Tongue (tissue), 2 donors: Measurements from ENCODE around the gene SP6. TPM values are rescaled to one million over a fixed set of nuclear protein-coding genes. Genes with fewer than 3 reads are reported as not detected.

Source experiments
- DNase-seq: peaks from one replicate; pipeline ENCODE4 v3.0.0-alpha.2; 2015
- total RNA-seq: library from RNA; depleted of rRNA; stranded (reverse); fragments of >200 nt; gene quantifications from one replicate; pipeline ENCODE4 v1.2.3, GENCODE V29; 2014

SP6 gene
- total RNA-seq, 1 donor from 2014 or later: 0.82 TPM

DNA sequence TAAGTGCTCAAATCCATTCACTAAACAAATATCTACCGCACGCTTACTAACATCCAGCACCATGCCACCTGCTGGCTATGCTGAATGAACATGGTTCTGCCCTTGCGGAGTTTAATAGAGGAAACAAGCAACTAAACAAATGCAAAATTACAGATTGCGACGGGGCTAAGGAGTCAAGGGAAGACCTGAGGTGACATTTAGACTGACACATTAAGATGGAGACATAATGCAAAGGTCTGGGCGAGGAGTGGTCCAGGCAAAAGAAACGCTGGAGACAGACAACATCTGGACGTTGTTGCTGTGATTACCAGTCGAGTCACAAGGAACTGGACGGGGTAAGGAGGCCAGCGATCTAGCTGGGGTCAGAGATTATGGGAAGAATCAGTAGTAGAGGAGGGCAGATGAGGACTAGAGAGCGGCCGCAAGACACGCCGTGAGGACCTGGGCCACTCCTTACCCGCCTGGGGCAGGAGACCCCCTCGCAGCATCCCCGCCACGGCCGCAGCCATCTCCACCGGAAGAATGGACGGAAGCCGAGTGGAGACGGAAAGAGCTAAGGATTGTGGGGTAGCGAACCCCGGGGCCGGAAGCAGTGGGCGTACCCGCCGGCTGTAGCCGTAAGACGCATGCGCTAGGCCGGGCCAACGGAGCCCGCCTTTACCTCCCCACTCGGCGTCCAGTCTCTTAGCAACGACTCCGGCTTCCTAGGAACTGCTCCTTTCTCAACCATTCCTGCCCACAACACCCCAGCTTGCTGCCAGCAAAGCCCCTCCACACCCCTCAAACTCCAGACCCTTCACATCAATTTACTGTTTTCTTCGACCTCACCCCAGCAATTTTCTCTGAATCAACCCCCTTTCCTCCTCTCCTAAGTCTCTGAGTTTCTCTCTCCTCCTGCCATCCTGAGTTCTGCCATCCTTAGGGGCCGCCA lies 19.7 kb downstream of the SP6 start, which contains the start of the genes LRRC46 and MRPL10:
TSS of gene LRRC46 (plus strand) at position 668 of the 931 bp plus-strand sequence. CDS start 320 bp downstream, outside the sequence.
TSS of gene MRPL10 (minus strand) at position 539 of the 931 bp plus-strand sequence. CDS start at position 509, 30 bp downstream.
- DNase-seq: peak; percentile 98

DNA sequence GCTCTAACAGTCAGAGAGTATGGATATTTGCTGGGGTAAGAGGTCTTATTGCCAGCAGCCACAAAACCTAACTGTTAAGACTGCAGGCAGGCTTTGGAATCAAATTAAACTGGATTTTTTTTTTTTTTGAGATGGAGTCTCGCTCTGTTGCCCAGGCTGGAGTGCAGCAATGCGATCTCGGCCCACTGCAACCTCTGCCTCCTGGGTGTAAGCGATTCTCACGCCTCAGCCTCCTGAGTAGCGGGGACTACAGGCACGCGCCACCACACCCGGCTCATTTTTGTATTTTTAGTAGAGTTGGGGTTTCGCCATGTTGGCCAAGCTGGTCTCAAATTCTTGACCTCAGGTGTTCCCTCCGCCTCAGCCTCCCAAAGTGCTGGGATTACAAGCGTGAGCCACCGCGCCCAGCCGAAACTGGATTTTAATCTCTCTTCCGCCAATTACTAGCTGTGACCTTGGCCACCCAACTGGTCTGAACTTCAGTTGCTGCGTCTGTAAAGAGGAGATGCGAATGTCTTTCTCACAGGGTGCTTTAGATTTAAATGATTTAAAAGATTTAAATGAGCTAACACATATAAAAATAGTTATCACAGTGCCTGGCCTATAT lies 20.5 kb downstream of the SP6 start:
- no peak for DNase-seq

DNA sequence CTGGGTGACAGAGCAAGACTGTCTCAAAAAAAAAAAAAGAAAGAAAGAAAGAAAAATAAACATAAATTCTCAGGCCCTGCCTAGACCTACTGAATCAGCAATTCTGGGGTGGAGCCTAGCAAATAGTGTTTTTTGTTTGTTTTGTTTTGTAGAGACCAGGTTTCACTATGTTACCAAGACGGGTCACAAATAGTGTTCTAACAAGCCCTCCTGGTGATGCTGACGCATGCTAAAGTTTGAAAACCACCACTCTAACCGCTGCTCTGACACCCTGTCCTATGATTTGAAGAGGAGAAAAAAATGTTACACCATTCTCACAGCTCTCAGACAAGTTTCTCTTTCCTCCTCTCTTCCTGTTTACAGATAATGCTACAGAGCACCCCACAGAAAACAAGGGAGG lies 21.1 kb downstream of the SP6 start:
- DNase-seq: no peak

DNA sequence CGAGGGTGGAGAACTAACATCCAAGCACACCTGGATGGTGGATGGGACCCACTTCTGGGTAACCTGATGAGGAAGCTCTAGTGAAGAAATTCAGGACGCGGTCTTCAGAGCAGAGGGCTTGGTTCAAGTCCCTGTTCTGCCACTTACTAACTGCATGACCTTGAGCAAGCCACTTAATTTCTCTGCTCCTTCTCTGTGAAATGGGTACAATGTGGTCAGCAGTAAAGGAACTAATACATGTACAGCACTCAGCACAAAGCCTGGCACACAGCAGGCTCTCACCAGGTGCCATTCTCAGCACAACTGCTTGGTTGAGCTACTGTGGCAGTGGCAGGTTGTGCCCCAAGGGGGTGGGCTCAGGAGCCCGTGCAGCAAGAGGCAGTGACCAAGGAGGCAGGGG lies 27.4 kb downstream of the SP6 start:
- DNase-seq: no peak

DNA sequence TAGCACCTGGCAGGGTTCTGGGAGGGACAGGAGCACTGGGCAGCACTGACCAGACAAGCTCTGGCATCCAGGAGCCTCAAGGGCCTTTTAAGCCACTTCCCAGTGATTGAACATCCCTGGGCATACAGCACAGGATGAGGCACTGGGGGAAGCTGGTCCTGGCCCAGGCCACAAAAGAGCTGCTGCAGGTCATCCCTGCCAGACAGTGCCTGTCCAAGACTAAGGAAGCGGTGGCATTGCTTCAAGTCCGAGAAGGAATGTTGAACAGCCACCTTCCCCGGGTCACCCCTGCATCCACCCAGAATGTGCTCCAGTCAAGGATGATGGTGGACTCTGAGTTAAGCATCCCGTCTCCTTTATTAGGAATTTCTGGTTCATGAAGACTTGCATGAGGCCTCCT lies 28.2 kb downstream of the SP6 start:
- DNase-seq: no peak

DNA sequence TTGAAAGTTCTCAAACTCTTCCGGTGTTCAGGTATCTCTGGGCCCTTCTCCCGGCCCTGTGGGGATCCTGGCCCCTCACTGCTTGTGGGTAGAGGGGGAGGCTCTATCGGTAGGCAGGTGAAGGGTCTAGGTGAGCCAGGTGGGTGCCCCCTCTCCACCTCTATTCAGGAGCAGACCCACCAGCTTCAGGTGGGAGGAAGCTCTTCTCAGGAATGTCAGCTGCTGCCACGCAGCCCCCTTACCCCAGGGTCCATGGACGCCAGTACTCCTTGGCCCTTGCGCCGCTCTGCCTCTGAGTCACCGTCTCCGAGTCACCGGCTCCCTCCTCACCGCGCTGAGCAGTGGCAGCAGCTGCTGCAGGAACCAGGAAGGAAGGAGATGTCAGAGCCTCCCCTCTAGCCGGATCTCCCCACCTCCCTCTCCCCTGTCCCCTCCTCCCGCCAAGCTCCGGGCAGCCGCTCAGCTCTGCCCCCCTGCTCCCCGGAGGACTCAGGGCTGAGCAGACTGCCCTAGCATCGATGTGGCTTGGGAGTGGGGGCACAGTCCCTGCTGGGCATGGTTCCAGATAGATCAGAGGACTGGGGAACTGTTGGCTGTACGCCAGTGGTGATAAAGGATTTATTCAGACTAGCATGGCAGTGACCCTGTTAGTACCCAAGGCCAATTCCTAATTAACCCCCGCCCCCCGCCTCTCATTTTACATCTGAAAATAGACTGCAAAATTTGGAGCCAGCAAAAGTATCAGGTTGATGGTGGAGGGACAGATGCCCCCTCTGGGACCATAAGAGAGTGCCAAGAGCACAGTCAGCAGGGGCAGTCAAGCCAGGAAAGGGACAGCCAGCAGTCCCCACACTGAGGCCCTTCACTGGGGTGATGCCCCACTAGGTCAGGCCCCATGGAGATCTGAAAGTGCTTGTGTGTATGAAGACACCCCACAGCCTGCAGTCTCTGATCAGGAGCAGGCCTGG lies 29.3 kb downstream of the SP6 start, which contains the start of gene OSBPL7:
TSS of gene OSBPL7 (minus strand) at position 371 of the 968 bp plus-strand sequence. CDS start 1,516 bp downstream, outside the sequence.
- DNase-seq: peak; percentile 94

DNA sequence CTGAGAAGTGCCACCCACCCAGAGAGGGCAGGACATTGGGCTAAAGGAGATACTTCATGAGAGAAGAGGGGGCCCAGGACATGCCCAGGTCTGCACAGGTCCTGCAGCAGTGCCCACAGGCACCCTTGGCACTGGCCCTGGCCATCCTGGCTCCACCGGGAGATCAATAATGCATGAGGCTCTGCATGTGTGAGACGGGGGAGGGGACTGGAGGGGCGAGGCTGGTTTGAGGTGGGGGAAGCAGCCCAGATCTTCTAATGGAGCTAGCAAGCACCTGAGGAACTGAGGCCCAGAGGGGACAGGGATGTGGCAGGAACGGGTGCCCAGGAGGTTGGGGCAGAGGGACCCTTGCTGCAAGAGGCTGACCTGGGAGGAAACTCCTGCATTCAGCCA lies 29.9 kb downstream of the SP6 start:
- DNase-seq: no peak

DNA sequence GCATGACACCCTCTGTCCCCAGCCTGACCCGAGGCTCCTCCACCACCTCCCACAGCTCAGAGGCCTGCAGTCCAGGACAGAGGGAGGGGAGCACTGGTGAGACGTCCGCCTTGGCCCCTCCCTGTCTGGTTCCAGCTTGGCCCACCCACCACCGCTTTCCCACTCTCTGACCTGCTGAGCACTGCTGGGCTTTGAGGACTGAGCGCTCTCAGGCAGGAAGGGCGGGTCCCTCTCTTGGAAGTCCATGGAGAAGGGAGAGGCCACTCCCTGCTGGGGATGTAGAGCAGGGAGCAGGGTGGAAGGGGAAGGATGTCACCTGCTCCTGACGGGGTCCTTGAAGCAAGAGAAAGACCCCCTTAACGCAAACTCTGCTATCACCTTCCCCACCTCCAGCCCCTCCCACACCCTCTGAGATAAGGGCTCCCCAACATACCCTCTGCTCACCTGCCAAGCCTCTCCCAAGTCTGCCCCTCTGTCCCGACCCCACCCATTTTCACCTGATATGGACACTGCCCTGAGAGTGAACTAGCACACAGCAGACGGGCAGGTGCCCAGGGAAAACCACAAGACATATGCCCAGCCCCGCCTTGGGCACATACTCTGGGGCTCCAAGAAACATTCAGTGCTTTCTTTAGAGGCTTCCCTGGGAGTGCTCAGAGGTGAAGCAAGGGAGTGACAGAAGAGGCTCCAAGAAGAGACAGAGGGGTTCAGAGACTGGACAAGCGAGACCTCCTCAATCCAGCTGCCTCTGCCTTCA lies 30.8 kb downstream of the SP6 start:
- DNase-seq: no peak

DNA sequence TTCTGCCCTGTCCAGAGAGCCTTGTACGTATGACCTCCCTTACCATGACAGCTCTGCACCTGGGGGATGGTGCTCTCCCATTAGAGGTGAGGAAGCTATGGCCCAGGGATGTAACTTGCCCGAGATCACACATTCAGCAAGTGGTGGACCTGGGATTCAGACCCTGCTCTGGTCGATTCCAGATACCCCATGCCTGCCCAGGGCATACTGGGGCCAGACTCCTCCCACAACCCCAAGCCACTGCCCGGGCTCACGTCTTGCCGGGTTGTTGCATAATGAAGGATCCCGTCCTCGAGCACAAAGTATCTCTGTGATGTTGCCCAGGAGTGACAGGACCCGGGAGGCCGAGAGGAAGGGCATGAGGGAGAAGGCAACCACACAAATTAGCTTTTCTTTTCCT lies 31.5 kb downstream of the SP6 start:
- no peak for DNase-seq

DNA sequence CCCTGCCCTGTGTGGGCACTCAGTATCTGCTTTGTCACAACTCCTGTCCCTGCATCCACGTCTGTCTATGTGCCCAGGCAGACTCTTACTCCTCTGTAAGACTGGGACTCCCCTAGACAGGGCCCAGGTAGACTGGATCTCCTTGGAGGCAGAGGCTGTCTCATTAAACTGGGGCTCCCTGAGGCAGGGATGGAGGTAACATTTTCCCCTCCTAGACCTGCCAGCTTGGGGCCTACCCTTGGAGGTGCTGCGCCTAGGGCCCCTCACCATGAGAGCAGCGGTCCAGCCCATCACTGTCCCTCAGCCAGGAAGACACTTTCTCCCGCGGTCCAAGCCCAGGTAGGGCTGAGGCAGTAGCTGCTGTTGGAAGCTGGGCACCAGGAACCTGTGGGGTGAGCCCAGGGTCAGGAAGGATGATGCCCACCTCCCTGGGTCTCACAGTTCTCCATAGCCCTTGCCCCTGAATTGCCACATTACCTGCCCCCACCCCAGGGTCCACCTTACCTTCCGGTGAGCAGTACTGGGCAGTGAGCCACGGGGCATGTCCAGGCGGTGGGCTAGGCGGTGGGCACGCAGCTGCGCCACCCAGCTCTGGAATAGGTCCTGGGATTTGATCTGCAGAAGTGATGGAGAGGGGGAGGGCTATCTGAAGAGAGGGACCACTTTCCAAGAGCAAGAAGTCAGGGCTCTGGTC lies 32.8 kb downstream of the SP6 start:
- DNase-seq: no peak

DNA sequence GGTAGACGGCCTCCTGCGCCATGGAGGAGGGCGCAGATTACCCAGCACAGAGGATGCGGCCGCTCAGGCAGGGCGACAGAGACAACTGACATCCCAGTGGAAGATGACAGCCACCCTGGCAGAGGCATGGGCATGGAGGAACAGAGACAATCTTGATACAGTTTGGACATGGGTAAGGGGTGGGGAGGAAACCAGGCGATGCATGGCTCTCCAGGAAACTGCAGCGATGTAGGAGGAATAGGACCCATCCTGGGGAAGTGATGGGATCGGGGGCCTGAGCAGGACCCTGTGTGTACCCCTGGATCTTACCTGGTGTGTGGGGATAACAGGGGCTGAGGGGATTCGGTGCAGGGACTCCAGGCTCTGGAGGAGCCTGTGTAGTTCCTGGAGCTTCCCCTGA lies 34.0 kb downstream of the SP6 start:
- DNase-seq: no peak

DNA sequence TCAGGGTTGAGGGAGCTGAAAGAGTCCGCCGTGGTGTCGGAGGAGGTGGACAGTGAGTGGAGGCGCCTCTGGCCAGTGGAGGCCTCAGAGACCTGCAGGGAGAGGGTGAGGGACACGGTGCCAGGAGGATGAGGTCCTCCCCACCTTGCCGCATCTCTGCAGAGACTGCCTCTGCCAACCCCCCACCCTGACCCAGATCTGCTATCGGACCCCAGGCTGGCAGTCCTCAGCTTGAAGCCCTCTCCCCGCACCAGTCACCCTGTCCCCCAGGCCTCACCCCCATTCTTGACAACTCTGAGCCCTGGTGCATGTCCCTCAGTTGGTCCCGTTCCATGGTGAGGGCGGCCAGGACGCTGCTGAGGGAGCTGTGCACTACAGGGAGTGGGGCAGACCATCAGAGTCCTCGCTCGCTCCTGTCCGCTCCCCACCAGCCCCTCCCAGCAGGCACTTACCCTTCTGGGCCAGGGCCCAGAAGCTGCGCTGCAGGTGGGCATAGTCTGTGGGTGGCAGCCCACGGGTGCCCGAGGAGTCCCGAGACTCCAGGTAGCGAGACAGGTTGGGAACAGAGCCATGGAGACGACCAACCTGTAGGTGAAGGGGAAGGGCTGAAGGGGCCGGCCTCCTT lies 34.7 kb downstream of the SP6 start:
- DNase-seq: no peak

DNA sequence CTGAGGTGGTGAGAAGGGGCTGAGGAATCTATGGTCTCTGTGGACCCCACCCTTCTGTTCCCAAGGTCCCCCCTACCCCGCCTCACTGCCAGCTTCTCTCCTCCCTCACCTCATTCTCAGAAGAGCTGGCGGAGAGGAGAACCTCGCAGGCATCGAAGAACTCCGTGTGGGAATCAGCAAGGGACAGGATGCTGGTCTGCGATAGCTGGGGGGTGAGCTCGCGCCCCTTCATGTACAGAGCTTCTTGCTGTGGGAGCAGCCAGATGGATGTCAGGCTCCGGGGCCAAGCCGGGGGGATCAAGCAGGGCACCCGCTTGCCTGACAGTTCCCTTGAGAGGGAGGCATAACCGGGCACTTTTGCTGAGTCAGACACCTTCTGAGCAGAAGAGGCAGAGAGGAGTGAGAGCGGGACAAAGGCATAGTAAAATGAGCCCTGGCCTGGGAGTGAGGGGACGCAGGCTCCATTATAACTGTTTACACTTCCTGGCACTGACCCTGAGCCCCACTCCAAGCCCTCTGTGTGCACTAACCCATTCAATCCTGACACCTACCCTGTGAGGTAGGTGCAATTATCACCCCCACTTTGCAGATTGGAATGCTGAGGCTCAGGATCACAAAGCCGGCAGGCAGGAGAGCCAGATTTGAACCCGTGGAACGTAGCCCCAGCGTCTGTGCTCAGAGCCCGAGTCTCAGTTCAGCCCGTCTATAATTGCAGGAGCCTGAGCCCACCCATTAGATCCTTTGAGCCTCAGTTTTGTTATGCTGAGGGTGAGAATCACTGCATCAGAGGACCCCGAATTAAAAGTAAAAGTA lies 35.7 kb downstream of the SP6 start:
- DNase-seq: no peak

DNA sequence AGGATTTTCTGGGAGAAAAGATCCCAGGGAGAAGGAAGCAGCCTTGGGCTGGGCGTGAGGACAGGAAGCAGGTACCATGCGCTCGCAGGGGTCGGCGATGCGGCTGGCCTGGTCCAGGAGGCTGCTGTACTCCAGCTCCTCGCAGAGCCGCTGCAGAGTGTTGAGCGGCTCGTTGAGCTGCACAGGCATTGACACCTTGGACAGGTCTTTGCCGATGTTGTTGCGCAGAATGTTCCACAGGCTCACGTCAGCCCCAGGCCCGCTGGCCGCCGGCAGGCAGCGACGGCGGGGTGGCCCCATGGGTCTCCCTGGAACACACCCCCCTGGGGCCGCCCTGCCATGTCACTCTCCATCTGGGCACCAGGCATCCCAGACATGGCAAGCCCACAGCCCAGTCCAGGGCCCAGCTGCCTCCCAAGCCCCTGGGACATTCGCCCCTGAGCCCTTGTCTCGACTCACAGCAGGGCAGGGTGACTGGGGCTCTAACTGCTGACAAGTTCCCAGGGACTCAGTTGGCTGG lies 37.4 kb downstream of the SP6 start:
- no peak for DNase-seq

DNA sequence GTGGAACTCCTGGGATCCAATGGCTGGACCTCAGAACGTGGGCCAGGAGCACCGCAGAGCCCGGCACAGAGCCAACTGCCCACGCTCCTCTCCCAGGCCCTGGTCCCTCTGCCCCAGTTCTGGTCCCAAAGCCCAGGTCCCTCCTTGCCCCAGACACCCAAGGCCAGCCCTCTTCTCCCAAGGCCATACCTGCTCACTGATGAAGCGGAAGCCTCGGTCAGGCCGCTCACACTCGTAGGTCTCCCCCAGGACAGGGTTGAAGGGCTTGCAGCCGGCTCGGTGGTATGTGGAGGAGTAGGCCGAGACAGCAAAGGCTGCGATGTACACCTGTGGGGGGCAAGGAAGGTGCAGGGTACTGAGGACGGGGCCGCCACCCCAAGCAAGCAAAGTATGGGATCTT lies 37.9 kb downstream of the SP6 start:
- no peak for DNase-seq

DNA sequence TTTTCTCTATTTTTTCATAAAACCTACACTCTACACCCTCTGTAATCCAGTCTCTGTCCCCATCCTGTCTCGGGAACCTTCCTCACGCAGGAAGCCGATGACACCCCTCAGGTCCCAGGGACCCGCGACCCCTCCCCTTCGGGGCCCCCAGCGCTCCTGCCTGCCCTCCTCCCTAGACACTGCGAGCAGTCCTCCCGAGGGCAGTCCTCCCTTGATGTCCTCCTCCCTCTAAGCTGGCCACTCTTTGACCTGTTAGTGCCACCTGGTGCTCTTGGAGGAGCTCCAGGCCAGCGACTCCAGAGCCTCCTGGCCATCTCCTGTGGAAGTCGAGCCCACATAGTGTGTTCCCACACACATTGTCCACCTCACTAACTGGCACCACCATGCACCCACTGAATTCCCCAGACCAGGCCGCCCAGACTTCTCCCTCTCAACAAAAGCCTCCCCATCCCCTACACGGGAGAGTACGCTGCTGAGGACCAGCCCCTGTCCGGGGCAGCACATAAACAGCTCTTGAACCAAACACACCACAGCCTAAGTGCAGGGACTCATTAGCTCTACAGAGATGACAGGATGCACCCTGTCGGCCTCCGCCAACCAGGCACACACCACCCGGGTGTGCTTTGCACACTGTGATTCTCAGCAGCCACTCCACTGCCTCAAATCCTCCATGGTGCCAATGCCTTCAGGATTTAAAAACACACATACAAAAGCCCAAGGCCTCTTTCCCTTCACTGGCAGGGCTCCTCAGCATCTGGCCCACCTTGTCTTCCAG lies 38.6 kb downstream of the SP6 start:
- DNase-seq: no peak

DNA sequence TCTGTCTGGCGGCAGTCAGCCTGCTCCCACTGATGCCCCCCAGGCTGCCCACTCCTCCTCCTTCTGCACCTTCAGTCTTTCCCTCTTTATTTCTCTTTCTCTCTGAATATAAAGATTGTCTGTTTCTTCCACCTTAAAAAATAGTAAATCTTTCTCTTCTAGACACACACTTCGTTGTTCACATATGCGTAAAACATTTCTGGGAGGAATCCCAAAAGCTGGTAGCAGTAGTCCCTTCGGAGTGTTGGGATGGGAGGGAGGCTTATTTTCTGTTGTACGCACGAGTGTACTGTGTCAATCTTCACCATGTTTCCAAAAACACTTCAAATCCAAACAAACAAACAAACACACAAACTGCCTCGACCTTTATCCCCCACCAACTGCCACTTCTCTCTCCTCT lies 39.3 kb downstream of the SP6 start:
- DNase-seq: no peak

DNA sequence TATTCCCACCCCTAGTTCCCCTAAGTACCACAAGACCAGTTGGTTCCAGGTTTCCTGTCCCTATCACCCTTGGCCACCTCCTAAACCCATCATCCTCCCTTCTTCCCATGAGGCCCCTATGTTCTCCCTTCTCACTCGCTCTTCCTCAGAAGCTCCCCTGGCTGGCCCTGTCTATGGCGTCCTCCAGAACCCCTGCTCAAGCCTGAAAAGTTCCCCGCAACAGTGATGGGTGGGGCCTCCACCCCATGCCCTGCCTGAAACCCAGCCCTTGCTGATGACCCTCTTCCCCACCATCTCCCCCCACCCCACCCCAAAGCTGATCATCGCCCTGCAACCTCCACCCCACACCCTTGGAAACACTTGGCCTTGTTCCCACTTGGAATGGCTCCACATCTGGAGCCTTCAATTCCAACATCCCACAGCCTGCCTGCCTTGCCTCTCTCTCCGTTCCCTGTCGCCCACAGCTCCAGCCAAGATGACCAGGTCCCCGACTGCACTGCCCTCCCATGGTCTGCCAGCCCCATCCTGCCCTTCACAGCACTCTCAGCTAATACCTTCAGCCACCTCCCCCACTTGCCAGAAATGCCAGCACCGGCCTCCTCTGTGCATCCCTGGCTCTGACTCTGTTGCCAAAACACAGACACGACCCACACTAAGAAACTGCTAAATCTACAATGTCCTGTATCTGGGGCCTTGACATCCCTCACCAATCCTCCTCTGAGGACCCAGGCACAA lies 39.9 kb downstream of the SP6 start:
- no peak for DNase-seq
